ENCODE results near the gene PPP1R26.
"Not testable (repeated sequence)": the region's sequence is repeated elsewhere in the genome, so short reads cannot be mapped to it uniquely, and the experiment has no call there.

Gene PPP1R26

GRCh38 chr9:135479469-135480052, at the start of gene PPP1R26:
PPP1R26 (plus strand) TSS chr9:135479782; CDS start chr9:135484511, 4,729 bp downstream.
- no peak for TF ChIP-seq CTCF (IDR thresholded peaks at IDR 0.05; ENCODE audit: unreplicated experiment in 3 of 3)
- Mint-ChIP-seq H3K9me3 (no peaks in the 10 kb centered on the region), H3K27me3 (ENCODE audit: low read depth) (no peaks in the 10 kb centered on the region)

DNA sequence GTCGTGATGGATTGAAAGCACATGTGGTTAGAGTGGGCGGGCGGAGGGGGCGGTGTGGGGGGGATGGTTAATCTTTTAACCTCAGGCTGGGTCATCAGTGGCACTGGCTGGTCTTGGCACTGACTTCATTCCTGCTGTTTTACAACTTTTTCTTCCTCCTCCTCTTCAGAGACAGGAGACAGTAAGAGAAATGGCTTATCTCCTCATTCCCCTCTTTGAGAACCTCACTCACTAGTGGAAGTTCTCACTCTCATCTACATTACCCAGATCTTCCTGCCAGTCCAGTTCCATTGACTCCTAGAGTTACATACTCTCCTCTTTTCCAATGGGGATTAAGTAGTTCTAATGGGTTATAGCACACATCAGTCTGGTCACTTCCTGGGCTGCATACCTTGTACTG, 42.3 kb upstream of the PPP1R26 start:
- Mint-ChIP-seq H3K36me3 (ENCODE audit: low read depth) (peaks cover 4% of the 10 kb centered on the region), H3K4me3 (no peak overlapping the region), H3K27ac (no peak overlapping the region), H3K27me3 (ENCODE audit: low read depth) (peaks cover 12% of the 10 kb centered on the region), H3K4me1 (peaks cover 18% of the 10 kb centered on the region), H3K9me3 (peaks cover 35% of the 10 kb centered on the region)
- no peak for TF ChIP-seq CTCF (IDR thresholded peaks at IDR 0.05; ENCODE audit: unreplicated experiment in 3 of 3)

More at GRCh38 chr9:135479469-135480052, at the start of gene PPP1R26:
- Mint-ChIP-seq H3K4me1 (peaks cover 5% of the 10 kb centered on the region), H3K4me3 (peak within 1 kb of the TSS; percentile 90 to 93 (median 90)), H3K27ac (peak within 1 kb of the TSS; percentile 52 to 83 (median 66)), H3K36me3 (ENCODE audit: low read depth) (peaks cover 3% of the 10 kb centered on the region)

GRCh38 chr9:135437696-135438095, 41.9 kb upstream of the PPP1R26 start:
- peaks cover 23% of the 10 kb centered on the region for H3K4me1 Mint-ChIP-seq

GRCh38 chr9:135438581-135439232, 40.9 kb upstream of the PPP1R26 start:
- Mint-ChIP-seq H3K27me3 (ENCODE audit: low read depth) (peaks cover 17% of the 10 kb centered on the region), H3K4me1 (peaks cover 33% of the 10 kb centered on the region), H3K9me3 (peaks cover 31% of the 10 kb centered on the region)
- H3K27ac Mint-ChIP-seq; H3K4me3 Mint-ChIP-seq; H3K36me3 Mint-ChIP-seq (ENCODE audit: low read depth): not testable (repeated sequence)

More at GRCh38 chr9:135437696-135438095, 41.9 kb upstream of the PPP1R26 start:
- Mint-ChIP-seq H3K9me3 (peaks cover 35% of the 10 kb centered on the region), H3K27me3 (ENCODE audit: low read depth) (peaks cover 14% of the 10 kb centered on the region)
- H3K36me3 Mint-ChIP-seq (ENCODE audit: low read depth); H3K4me3 Mint-ChIP-seq; H3K27ac Mint-ChIP-seq: not testable (repeated sequence)

GRCh38 chr9:135439514-135439913, 40.1 kb upstream of the PPP1R26 start:
- Mint-ChIP-seq H3K27me3 (ENCODE audit: low read depth) (peaks cover 20% of the 10 kb centered on the region), H3K4me1 (peaks cover 37% of the 10 kb centered on the region)

DNA sequence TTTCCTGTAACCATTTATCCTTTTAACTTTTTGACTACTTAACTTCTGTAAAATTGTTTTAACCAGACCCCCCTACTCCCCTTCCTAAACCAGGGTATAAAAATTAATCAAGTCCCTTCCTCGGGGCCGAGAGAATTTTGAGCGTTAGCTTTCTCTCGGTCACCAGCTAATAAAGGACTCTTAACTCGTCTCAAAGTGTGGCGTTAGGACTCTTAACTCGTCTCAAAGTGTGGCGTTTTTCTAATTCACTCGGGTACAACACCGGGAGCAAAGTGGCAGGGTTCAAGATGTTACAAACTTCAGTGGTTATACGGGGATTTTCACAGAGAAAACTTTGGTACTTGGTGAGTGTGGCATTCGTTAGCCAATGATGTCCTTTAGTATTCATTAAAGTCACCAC, 39.7 kb upstream of the PPP1R26 start:
- H3K4me3 Mint-ChIP-seq = no peak overlapping the region
- peaks cover 37% of the 10 kb centered on the region for H3K4me1 Mint-ChIP-seq
- H3K36me3 Mint-ChIP-seq (ENCODE audit: low read depth) = peaks cover 4% of the 10 kb centered on the region
- no peak for TF ChIP-seq CTCF (IDR thresholded peaks at IDR 0.05; ENCODE audit: unreplicated experiment in 3 of 3)
- H3K9me3 Mint-ChIP-seq = peaks cover 28% of the 10 kb centered on the region
- H3K27me3 Mint-ChIP-seq (ENCODE audit: low read depth) = peaks cover 20% of the 10 kb centered on the region
- no peak overlapping the region for H3K27ac Mint-ChIP-seq

More at GRCh38 chr9:135439514-135439913, 40.1 kb upstream of the PPP1R26 start:
- H3K36me3 Mint-ChIP-seq (ENCODE audit: low read depth); H3K4me3 Mint-ChIP-seq; H3K27ac Mint-ChIP-seq: not testable (repeated sequence)
- H3K9me3 Mint-ChIP-seq = peaks cover 29% of the 10 kb centered on the region

DNA sequence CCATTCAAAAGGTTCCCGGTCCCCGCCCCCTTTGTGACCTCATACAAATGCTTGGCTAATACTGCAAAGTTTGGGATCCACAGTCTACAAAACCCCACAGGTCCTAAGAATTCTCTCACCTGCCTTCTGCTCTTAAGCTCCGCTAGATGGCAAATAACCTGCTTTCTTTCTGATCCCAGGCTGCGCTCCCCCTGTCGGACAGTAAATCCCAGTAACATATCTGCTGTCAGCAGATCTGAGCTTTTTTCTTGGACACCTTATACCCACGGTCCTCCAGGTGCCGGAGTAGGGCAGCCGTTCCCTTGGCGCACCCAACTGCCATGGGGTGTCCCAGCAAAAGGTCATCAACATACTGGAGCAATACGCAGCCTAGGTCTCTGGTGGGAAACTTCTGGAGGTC, 39.0 kb upstream of the PPP1R26 start:
- peaks cover 21% of the 10 kb centered on the region for H3K9me3 Mint-ChIP-seq

DNA sequence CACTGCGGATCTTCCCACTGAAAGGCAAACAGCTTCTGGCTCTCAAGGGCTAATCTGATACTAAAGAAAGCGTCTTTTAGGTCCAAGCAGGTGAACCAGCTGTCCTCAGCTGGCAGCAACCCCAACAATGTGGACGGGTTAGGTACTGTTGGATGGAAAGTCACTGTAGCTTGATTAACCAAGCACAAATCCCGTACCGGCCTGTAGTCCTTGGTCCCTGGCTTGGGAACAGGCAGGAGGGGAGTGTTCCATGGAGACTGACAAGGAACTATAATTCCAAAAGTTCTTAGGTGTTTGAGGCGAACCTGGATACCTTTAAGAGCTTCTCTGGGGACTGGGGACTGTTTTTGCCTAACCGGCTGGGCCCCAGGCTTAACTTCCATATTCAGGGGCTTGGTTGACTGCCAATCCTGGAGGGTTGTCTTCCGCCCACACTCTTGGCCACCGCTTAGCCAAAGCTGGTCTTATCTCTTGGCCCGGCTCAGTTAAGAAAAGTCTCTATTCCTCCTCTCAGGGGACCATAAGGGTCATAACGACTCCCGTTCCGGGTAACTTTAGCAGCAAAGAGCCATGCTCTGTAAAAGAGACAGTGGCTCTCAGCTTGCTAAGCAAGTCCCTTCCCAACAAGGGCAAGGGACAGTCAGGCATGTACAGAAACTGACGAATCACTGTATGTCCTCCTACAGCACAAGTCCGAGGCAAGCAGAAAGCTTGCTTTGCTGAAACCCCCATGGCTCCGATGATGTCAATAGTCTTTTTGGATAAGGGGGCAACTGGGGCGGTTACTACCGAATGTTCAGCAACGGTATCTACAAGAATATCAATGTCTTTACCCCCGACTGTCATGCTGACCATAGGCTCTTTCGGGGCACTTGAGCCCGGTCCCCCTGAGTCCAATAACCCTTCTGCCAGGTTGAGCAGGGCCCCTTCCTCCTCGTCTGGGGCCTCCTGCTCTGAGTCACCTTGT, 38.2 kb upstream of the PPP1R26 start:
- H3K27me3 Mint-ChIP-seq (ENCODE audit: low read depth) = peaks cover 23% of the 10 kb centered on the region
- peaks cover 37% of the 10 kb centered on the region for H3K4me1 Mint-ChIP-seq
- not testable (repeated sequence) for H3K36me3 Mint-ChIP-seq (ENCODE audit: low read depth)
- peak overlapping the region in 2 of 3 experiments; percentile 13 to 31 for H3K4me3 Mint-ChIP-seq
- peak overlapping the region; percentile 57 to 81 (median 70) for H3K27ac Mint-ChIP-seq
- peaks cover 15% of the 10 kb centered on the region for H3K9me3 Mint-ChIP-seq

More for the DNA sequence above, 39.0 kb upstream of the PPP1R26 start:
- Mint-ChIP-seq H3K4me3 (no peak overlapping the region), H3K4me1 (peaks cover 37% of the 10 kb centered on the region), H3K36me3 (ENCODE audit: low read depth) (peaks cover 4% of the 10 kb centered on the region), H3K27ac (peak overlapping the region in 2 of 3 experiments; percentile 70 to 81), H3K27me3 (ENCODE audit: low read depth) (peaks cover 24% of the 10 kb centered on the region)
- no peak for TF ChIP-seq CTCF (IDR thresholded peaks at IDR 0.05; ENCODE audit: unreplicated experiment in 3 of 3)
